Measurements from ENCODE around the gene GADL1.

The GADL1 gene

DNA sequence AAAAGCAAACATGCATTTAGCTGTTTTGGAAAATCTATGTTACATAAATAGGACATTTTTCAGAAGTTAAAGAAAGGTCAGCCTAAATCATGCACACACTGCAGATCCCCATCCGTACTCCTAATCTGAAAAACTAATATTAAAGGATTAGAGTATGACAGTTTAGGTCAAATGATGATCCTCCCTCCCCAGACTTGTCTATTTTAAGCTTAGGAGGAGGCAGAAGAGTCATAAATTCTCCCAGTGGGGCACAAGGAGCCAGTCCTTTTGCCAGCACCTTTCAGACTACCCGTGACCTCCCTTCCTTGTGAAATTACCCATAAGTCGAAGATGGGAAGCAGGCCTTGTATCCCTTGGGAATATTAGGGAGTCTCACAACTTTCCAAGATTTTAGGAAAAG, 210.1 kb downstream of the GADL1 start:
- Histone ChIP-seq H3K4me3 (ENCODE audit: low read depth, low read length) (no peak overlapping the region), H3K4me1 (ENCODE audit: control insufficient read depth, insufficient read depth, low read length) (peaks cover 4% of the 10 kb centered on the region), H3K9me3 (ENCODE audit: control insufficient read depth, insufficient read depth, low read depth, low read length) (no peaks in the 10 kb centered on the region), H3K27ac (ENCODE audit: extremely low read depth, low read depth, low read length) (no peak overlapping the region), H3K36me3 (ENCODE audit: control insufficient read depth in 2 of 2, insufficient read depth in 1 of 2, low read length in 2 of 2) (peaks cover 0 to 8% of the 10 kb centered on the region in 2 experiments; a peak in 1 of 3 replicates)
- ChIA-PET CTCF (interaction anchor here (1.1 kb wide), 1 partner anchor 9 kb away, joined by 3 read pairs; no protein-coding TSS in a partner anchor), POLR2A (no interaction called here)
- TF ChIP-seq GFI1B (tag by site-specific recombination; IDR thresholded peaks at IDR 0.05) = no peak
- TF ChIP-seq FEZF1 (tag by site-specific recombination; IDR thresholded peaks at IDR 0.05) = no peak
- no peak for TF ChIP-seq ZNF473 (tag by site-specific recombination; IDR thresholded peaks at IDR 0.05)
- no peak for TF ChIP-seq OSR2 (tag by site-specific recombination; IDR thresholded peaks at IDR 0.05)
- TF ChIP-seq KLF10 (tag by site-specific recombination; IDR thresholded peaks at IDR 0.05) = no peak
- TF ChIP-seq ZNF311 (tag by site-specific recombination; IDR thresholded peaks at IDR 0.05; ENCODE audit: borderline replicate concordance) = no peak
- no peak for TF ChIP-seq ZNF560 (tag by site-specific recombination; IDR thresholded peaks at IDR 0.05; ENCODE audit: borderline replicate concordance)
- TF ChIP-seq ZNF514 (tag by site-specific recombination; IDR thresholded peaks at IDR 0.05) = no peak
- TF ChIP-seq, protein P1, sequence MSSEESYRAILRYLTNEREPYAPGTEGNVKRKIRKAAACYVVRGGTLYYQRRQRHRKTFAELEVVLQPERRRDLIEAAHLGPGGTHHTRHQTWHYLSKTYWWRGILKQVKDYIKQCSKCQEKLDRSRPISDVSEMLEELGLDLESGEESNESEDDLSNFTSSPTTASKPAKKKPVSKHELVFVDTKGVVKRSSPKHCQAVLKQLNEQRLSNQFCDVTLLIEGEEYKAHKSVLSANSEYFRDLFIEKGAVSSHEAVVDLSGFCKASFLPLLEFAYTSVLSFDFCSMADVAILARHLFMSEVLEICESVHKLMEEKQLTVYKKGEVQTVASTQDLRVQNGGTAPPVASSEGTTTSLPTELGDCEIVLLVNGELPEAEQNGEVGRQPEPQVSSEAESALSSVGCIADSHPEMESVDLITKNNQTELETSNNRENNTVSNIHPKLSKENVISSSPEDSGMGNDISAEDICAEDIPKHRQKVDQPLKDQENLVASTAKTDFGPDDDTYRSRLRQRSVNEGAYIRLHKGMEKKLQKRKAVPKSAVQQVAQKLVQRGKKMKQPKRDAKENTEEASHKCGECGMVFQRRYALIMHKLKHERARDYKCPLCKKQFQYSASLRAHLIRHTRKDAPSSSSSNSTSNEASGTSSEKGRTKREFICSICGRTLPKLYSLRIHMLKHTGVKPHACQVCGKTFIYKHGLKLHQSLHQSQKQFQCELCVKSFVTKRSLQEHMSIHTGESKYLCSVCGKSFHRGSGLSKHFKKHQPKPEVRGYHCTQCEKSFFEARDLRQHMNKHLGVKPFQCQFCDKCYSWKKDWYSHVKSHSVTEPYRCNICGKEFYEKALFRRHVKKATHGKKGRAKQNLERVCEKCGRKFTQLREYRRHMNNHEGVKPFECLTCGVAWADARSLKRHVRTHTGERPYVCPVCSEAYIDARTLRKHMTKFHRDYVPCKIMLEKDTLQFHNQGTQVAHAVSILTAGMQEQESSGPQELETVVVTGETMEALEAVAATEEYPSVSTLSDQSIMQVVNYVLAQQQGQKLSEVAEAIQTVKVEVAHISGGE (tag by site-specific recombination; conservative IDR thresholded peaks at IDR 0.05; ENCODE audit: low read depth) = no peak
- TF ChIP-seq, protein P2, sequence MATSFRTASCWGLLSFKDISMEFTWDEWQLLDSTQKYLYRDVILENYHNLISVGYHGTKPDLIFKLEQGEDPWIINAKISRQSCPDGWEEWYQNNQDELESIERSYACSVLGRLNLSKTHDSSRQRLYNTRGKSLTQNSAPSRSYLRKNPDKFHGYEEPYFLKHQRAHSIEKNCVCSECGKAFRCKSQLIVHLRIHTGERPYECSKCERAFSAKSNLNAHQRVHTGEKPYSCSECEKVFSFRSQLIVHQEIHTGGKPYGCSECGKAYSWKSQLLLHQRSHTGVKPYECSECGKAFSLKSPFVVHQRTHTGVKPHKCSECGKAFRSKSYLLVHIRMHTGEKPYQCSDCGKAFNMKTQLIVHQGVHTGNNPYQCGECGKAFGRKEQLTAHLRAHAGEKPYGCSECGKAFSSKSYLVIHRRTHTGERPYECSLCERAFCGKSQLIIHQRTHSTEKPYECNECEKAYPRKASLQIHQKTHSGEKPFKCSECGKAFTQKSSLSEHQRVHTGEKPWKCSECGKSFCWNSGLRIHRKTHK (tag by site-specific recombination; IDR thresholded peaks at IDR 0.05) = no peak
- TF ChIP-seq ZNF433 (tag by site-specific recombination; IDR thresholded peaks at IDR 0.05; ENCODE audit: low read depth) = no peak
- TF ChIP-seq ZNF354C (tag by site-specific recombination; IDR thresholded peaks at IDR 0.05; ENCODE audit: borderline replicate concordance, low read depth) = no peak

DNA sequence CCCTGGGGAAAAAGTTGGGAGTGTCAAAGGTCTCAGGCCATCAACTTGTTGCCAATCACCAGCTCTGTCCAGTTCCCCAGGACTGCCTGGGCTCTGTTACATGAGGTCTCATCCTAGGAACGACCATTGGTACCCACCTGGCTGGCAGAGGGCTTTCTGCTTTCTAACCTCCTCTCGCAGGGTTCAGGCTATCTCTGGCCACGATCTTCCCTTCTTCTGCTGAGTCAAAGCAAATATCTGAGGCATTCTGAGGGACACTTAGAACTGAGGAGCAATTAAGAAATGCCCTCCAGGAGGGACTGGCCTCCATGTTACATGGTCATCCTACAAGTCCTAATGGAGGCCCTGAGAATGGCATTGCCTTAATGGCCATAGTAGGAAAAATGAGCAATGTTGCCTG, 210.7 kb downstream of the GADL1 start:
- no peak overlapping the region for H3K27ac ChIP-seq (ENCODE audit: extremely low read depth, low read depth, low read length)
- CTCF ChIA-PET = no interaction called here

More for the DNA sequence above, 210.7 kb downstream of the GADL1 start:
- Histone ChIP-seq H3K4me3 (ENCODE audit: low read depth, low read length) (no peak overlapping the region), H3K4me1 (ENCODE audit: control insufficient read depth, insufficient read depth, low read length) (peaks cover under 1% of the 10 kb centered on the region), H3K36me3 (ENCODE audit: control insufficient read depth in 2 of 2, insufficient read depth in 1 of 2, low read length in 2 of 2) (peaks cover 0 to 14% of the 10 kb centered on the region in 2 experiments; a peak in 1 of 3 replicates), H3K9me3 (ENCODE audit: control insufficient read depth, insufficient read depth, low read depth, low read length) (no peaks in the 10 kb centered on the region)
- POLR2A ChIA-PET = no interaction called here
- TF ChIP-seq ZNF621 (tag by site-specific recombination; IDR thresholded peaks at IDR 0.05) (no peak), ZNF146 (tag by site-specific recombination; IDR thresholded peaks at IDR 0.05) (no peak), ZNF274 (IDR thresholded peaks at IDR 0.05; ENCODE audit: low read length) (no peak), ZNF274 (tag by site-specific recombination; IDR thresholded peaks at IDR 0.05; ENCODE audit: borderline replicate concordance) (no peak), TRIM28 (IDR thresholded peaks at IDR 0.05; ENCODE audit: borderline replicate concordance, low read length) (no peak), BCL11B (tag by site-specific recombination; IDR thresholded peaks at IDR 0.05; ENCODE audit: low read depth) (no peak), ZNF792 (tag by site-specific recombination; IDR thresholded peaks at IDR 0.05) (no peak), HOXA7 (CRISPR knock-in tag; IDR thresholded peaks at IDR 0.05; ENCODE audit: borderline replicate concordance) (no peak), ZNF214 (tag by site-specific recombination; IDR thresholded peaks at IDR 0.05; ENCODE audit: borderline replicate concordance) (no peak), PRDM1 (tag by site-specific recombination; IDR thresholded peaks at IDR 0.05) (no peak)
- TF ChIP-seq, protein P3, sequence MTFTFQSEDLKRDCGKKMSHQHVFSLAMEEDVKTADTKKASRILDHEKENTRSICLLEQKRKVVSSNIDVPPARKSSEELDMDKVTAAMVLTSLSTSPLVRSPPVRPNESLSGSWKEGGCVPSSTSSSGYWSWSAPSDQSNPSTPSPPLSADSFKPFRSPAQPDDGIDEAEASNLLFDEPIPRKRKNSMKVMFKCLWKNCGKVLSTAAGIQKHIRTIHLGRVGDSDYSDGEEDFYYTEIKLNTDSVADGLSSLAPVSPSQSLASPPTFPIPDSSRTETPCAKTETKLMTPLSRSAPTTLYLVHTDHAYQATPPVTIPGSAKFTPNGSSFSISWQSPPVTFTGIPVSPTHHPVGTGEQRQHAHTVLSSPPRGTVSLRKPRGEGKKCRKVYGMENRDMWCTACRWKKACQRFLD (tag by site-specific recombination; IDR thresholded peaks at IDR 0.05) = no peak
- TF ChIP-seq, protein P4, sequence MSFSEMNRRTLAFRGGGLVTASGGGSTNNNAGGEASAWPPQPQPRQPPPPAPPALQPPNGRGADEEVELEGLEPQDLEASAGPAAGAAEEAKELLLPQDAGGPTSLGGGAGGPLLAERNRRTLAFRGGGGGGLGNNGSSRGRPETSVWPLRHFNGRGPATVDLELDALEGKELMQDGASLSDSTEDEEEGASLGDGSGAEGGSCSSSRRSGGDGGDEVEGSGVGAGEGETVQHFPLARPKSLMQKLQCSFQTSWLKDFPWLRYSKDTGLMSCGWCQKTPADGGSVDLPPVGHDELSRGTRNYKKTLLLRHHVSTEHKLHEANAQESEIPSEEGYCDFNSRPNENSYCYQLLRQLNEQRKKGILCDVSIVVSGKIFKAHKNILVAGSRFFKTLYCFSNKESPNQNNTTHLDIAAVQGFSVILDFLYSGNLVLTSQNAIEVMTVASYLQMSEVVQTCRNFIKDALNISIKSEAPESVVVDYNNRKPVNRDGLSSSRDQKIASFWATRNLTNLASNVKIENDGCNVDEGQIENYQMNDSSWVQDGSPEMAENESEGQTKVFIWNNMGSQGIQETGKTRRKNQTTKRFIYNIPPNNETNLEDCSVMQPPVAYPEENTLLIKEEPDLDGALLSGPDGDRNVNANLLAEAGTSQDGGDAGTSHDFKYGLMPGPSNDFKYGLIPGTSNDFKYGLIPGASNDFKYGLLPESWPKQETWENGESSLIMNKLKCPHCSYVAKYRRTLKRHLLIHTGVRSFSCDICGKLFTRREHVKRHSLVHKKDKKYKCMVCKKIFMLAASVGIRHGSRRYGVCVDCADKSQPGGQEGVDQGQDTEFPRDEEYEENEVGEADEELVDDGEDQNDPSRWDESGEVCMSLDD (tag by site-specific recombination; IDR thresholded peaks at IDR 0.05) = no peak
